ENCODE measurements around the gene FAT1. TPM values are rescaled to one million over a fixed set of nuclear protein-coding genes. Genes with fewer than 3 reads are reported as not detected.

FAT1 gene
- polyA plus RNA-seq, 1 experiment: 422 TPM

- no peaks in the 10 kb centered on the region; the same call in 1 of the 2 replicates for H3K9me3 ChIP-seq (ENCODE audit: control insufficient read depth, insufficient read depth, low read length)
- H3K4me3 ChIP-seq (ENCODE audit: low read depth, low read length): no peak overlapping the region
- DNase-seq (ENCODE audit: low read depth, low spot score): no peak
- POLR2A ChIA-PET: no interaction called here
- no peaks in the 10 kb centered on the region for H3K27me3 ChIP-seq (ENCODE audit: control insufficient read depth, insufficient read depth, low read length)
- no peak for TF ChIP-seq CTCF (IDR thresholded peaks at IDR 0.05; ENCODE audit: low read depth, low read length)
- CTCF ChIA-PET: no interaction called here
- no peak overlapping the region for H3K27ac ChIP-seq (ENCODE audit: low read depth, low read length)
Observed at GRCh38 chr4:186642530-186642929, 81.1 kb downstream of the FAT1 start.

- no peak for TF ChIP-seq CTCF (IDR thresholded peaks at IDR 0.05; ENCODE audit: low read depth, low read length)
- POLR2A ChIA-PET: no interaction called here
- CTCF ChIA-PET: no interaction called here
- Histone ChIP-seq H3K27me3 (ENCODE audit: control insufficient read depth, insufficient read depth, low read length) (no peaks in the 10 kb centered on the region), H3K27ac (ENCODE audit: low read depth, low read length) (no peak overlapping the region), H3K4me3 (ENCODE audit: low read depth, low read length) (no peak overlapping the region), H3K9me3 (ENCODE audit: control insufficient read depth, insufficient read depth, low read length) (no peaks in the 10 kb centered on the region)
- DNase-seq (ENCODE audit: low read depth, low spot score): no peak
Observed at GRCh38 chr4:186634591-186635128, 89.0 kb downstream of the FAT1 start.

GRCh38 chr4:186633844-186634243, 89.8 kb downstream of the FAT1 start:
- no peaks in the 10 kb centered on the region for H3K9me3 ChIP-seq (ENCODE audit: control insufficient read depth, insufficient read depth, low read length)
- POLR2A ChIA-PET: no interaction called here
- no peak for TF ChIP-seq CTCF (IDR thresholded peaks at IDR 0.05; ENCODE audit: low read depth, low read length)
- H3K27me3 ChIP-seq (ENCODE audit: control insufficient read depth, insufficient read depth, low read length): no peaks in the 10 kb centered on the region
- no peak for DNase-seq (ENCODE audit: low read depth, low spot score)
- CTCF ChIA-PET: interaction anchor here (0.6 kb wide), 1 partner anchor 63 kb away, joined by 8 read pairs; no protein-coding TSS in a partner anchor
- H3K4me3 ChIP-seq (ENCODE audit: low read depth, low read length): no peak overlapping the region
- H3K27ac ChIP-seq (ENCODE audit: low read depth, low read length): no peak overlapping the region

- no peak for DNase-seq (ENCODE audit: low read depth, low spot score)
- POLR2A ChIA-PET: no interaction called here
- CTCF ChIA-PET: interaction anchor here (0.6 to 1.4 kb wide), 3 partner anchors 40 to 814 kb away, joined by 3 to 6 read pairs (median 3); no protein-coding TSS in a partner anchor
- Histone ChIP-seq H3K9me3 (ENCODE audit: control insufficient read depth, insufficient read depth, low read length) (no peaks in the 10 kb centered on the region), H3K27ac (ENCODE audit: low read depth, low read length) (no peak overlapping the region), H3K4me3 (ENCODE audit: low read depth, low read length) (no peak overlapping the region), H3K27me3 (ENCODE audit: control insufficient read depth, insufficient read depth, low read length) (no peaks in the 10 kb centered on the region)
- no peak for TF ChIP-seq CTCF (IDR thresholded peaks at IDR 0.05; ENCODE audit: low read depth, low read length)
Observed at GRCh38 chr4:186630128-186630527, 93.5 kb downstream of the FAT1 start.

GRCh38 chr4:186628058-186628711, 95.5 kb downstream of the FAT1 start:
- no peak overlapping the region for H3K27ac ChIP-seq (ENCODE audit: low read depth, low read length)
- H3K27me3 ChIP-seq (ENCODE audit: control insufficient read depth, insufficient read depth, low read length): no peaks in the 10 kb centered on the region
- no peaks in the 10 kb centered on the region for H3K9me3 ChIP-seq (ENCODE audit: control insufficient read depth, insufficient read depth, low read length)
- no peak overlapping the region for H3K4me3 ChIP-seq (ENCODE audit: low read depth, low read length)
- no peak for DNase-seq (ENCODE audit: low read depth, low spot score)
- TF ChIP-seq CTCF (IDR thresholded peaks at IDR 0.05; ENCODE audit: low read depth, low read length): no peak
- CTCF ChIA-PET: no interaction called here
- POLR2A ChIA-PET: interaction anchor here (0.7 kb wide), 1 partner anchor 50 kb away, joined by 4 read pairs; no protein-coding TSS in a partner anchor
